ENCODE measurements around the gene ELF4.

Gene ELF4

DNA sequence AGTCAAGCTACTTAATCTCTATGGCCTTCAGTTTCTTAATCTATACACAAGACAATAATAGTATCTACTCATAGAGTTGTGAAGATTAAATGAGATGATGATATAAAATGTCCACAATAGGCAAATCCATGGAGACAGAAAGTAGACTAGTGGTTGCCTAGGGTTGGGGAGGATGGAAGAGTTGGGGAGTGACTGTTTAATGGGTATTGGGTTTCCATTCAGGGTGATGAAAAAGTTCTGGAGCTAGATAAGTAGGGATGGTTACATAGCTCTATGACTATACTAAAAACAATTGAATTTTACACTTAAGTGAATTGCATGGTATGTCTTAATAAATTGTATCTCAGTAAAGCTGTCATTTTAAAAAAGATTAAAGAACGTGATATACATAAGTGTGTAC is 92.2 kb downstream of the ELF4 start:
- no peak for ATAC-seq
- no peak for TF ChIP-seq ZNF565 (CRISPR knock-in tag; conservative IDR thresholded peaks at IDR 0.05; ENCODE audit: low read depth)
- no peak for TF ChIP-seq ZNF70 (CRISPR knock-in tag; IDR thresholded peaks at IDR 0.05)
- TF ChIP-seq OSR1 (CRISPR knock-in tag; IDR thresholded peaks at IDR 0.05), result no peak
- TF ChIP-seq, protein P1, sequence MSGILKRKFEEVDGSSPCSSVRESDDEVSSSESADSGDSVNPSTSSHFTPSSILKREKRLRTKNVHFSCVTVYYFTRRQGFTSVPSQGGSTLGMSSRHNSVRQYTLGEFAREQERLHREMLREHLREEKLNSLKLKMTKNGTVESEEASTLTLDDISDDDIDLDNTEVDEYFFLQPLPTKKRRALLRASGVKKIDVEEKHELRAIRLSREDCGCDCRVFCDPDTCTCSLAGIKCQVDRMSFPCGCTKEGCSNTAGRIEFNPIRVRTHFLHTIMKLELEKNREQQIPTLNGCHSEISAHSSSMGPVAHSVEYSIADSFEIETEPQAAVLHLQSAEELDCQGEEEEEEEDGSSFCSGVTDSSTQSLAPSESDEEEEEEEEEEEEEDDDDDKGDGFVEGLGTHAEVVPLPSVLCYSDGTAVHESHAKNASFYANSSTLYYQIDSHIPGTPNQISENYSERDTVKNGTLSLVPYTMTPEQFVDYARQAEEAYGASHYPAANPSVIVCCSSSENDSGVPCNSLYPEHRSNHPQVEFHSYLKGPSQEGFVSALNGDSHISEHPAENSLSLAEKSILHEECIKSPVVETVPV (CRISPR knock-in tag; IDR thresholded peaks at IDR 0.05), result no peak
- TF ChIP-seq RARB (CRISPR knock-in tag; IDR thresholded peaks at IDR 0.05), result no peak
- TF ChIP-seq SNAI2 (CRISPR knock-in tag; IDR thresholded peaks at IDR 0.05), result no peak
- no peak for TF ChIP-seq ZFP30 (CRISPR knock-in tag; IDR thresholded peaks at IDR 0.05)
- TF ChIP-seq, protein P2, sequence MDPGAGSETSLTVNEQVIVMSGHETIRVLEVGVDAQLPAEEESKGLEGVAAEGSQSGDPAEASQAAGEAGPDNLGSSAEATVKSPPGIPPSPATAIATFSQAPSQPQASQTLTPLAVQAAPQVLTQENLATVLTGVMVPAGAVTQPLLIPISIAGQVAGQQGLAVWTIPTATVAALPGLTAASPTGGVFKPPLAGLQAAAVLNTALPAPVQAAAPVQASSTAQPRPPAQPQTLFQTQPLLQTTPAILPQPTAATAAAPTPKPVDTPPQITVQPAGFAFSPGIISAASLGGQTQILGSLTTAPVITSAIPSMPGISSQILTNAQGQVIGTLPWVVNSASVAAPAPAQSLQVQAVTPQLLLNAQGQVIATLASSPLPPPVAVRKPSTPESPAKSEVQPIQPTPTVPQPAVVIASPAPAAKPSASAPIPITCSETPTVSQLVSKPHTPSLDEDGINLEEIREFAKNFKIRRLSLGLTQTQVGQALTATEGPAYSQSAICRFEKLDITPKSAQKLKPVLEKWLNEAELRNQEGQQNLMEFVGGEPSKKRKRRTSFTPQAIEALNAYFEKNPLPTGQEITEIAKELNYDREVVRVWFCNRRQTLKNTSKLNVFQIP (CRISPR knock-in tag; IDR thresholded peaks at IDR 0.05; ENCODE audit: borderline replicate concordance, low read depth), result no peak
- no peak for TF ChIP-seq GLIS3 (CRISPR knock-in tag; IDR thresholded peaks at IDR 0.05)
- TF ChIP-seq TCF4 (CRISPR knock-in tag; IDR thresholded peaks at IDR 0.05; ENCODE audit: borderline replicate concordance), result no peak
- TF ChIP-seq ISL1 (CRISPR knock-in tag; IDR thresholded peaks at IDR 0.05), result no peak
- TF ChIP-seq ARNTL (CRISPR knock-in tag; IDR thresholded peaks at IDR 0.05; ENCODE audit: borderline replicate concordance, low read depth), result no peak
- TF ChIP-seq ZNF8 (CRISPR knock-in tag; IDR thresholded peaks at IDR 0.05), result no peak

DNA sequence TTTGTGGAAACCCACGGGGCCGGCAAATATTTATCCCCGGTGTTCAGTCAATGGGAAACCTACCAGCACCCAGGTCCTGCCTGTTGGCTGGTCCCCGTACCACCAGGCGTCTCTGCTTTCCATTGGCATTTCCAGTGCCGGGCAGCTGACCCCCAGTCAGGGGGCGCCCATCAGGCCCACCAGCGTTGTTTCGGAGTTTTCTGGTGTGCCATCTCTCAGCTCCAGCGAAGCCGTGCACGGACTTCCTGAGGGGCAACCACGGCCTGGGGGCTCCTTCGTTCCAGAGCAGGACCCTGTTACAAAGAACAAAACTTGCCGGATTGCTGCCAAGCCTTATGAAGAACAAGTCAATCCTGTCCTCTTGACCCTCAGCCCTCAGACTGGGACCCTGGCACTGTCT is 95.1 kb downstream of the ELF4 start:
- TF ChIP-seq, protein P1 (CRISPR knock-in tag; IDR thresholded peaks at IDR 0.05), result no peak
- TF ChIP-seq PPARA (CRISPR knock-in tag; IDR thresholded peaks at IDR 0.05; ENCODE audit: borderline replicate concordance) (no peak), GLIS3 (CRISPR knock-in tag; IDR thresholded peaks at IDR 0.05) (no peak), BACH2 (CRISPR knock-in tag; IDR thresholded peaks at IDR 0.05; ENCODE audit: borderline replicate concordance) (no peak), ZC3H10 (CRISPR knock-in tag; IDR thresholded peaks at IDR 0.05) (no peak), TOX (CRISPR knock-in tag; IDR thresholded peaks at IDR 0.05; ENCODE audit: borderline replicate concordance) (no peak), ZNF8 (CRISPR knock-in tag; IDR thresholded peaks at IDR 0.05) (no peak), RARB (CRISPR knock-in tag; IDR thresholded peaks at IDR 0.05) (no peak)
- TF ChIP-seq, protein P3, sequence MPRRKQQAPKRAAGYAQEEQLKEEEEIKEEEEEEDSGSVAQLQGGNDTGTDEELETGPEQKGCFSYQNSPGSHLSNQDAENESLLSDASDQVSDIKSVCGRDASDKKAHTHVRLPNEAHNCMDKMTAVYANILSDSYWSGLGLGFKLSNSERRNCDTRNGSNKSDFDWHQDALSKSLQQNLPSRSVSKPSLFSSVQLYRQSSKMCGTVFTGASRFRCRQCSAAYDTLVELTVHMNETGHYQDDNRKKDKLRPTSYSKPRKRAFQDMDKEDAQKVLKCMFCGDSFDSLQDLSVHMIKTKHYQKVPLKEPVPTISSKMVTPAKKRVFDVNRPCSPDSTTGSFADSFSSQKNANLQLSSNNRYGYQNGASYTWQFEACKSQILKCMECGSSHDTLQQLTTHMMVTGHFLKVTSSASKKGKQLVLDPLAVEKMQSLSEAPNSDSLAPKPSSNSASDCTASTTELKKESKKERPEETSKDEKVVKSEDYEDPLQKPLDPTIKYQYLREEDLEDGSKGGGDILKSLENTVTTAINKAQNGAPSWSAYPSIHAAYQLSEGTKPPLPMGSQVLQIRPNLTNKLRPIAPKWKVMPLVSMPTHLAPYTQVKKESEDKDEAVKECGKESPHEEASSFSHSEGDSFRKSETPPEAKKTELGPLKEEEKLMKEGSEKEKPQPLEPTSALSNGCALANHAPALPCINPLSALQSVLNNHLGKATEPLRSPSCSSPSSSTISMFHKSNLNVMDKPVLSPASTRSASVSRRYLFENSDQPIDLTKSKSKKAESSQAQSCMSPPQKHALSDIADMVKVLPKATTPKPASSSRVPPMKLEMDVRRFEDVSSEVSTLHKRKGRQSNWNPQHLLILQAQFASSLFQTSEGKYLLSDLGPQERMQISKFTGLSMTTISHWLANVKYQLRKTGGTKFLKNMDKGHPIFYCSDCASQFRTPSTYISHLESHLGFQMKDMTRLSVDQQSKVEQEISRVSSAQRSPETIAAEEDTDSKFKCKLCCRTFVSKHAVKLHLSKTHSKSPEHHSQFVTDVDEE (CRISPR knock-in tag; IDR thresholded peaks at IDR 0.05), result no peak
- no peak for ATAC-seq
